Tibial artery (tissue), 4 donors: ENCODE measurements around the gene MAD1L1.

Experiments used
- DNase-seq, 2 donors: peaks; one replicate each; pipeline ENCODE4 v3.0.0-alpha.2; 2019
- H3K27ac ChIP-seq, 2 donors: fragments of 200-600 bp; sonication (generic) in 1 of 2; 1 replicate in 1 of 2; 2 replicates in 1 of 2; pipeline ENCODE4 v1.5.1; 2018 to 2019; ENCODE audit warnings: mild to moderate bottlenecking in 1 of 2
- H3K27me3 ChIP-seq, 2 donors: fragments of 200-600 bp; sonication (generic) in 1 of 2; one replicate each; pipeline versions ENCODE4 v1.5.1 to v1.6.0; 2016 to 2019
- H3K36me3 ChIP-seq, 3 donors: fragments of 200-600 bp; sonication (generic) in 2 of 3; one replicate each; pipeline ENCODE4 v1.5.1; 2016 to 2019; ENCODE audit warnings: mild to moderate bottlenecking in 2 of 3
- H3K4me1 ChIP-seq, 4 donors: fragments of 200-600 bp; sonication (generic) in 2 of 4; 1 replicate in 3 of 4; 2 replicates in 1 of 4; pipeline ENCODE4 v1.5.1; 2016 to 2019
- H3K4me3 ChIP-seq, 2 donors: fragments of 200-600 bp; sonication (generic) in 1 of 2; 1 replicate in 1 of 2; 2 replicates in 1 of 2; pipeline ENCODE4 v1.5.1; 2018 to 2019; ENCODE audit warnings: mild to moderate bottlenecking in 2 of 2
- H3K9me3 ChIP-seq, 3 donors: fragments of 200-600 bp; sonication (generic) in 1 of 3; one replicate each; pipeline ENCODE4 v1.5.1; 2016 to 2019
- intact Hi-C: fragments of 100-400 bp; cut with DNase I; formaldehyde crosslinking; loops from one replicate; pipeline ENCODE4 v1.15.0; 2023; ENCODE audit warnings: low total_unique reads
- TF ChIP-seq, protein P1 (sequence below), 2 experiments: fragments of 200-600 bp in 1 of 2; fragments of 450-650 bp in 1 of 2; IDR thresholded peaks; one replicate each; pipeline ENCODE4 v1.5.1; 2017 to 2019; ENCODE audit warnings: antibody characterized with exemption in 2 of 2, mild to moderate bottlenecking in 1 of 2, moderate library complexity in 1 of 2

The MAD1L1 gene

DNA sequence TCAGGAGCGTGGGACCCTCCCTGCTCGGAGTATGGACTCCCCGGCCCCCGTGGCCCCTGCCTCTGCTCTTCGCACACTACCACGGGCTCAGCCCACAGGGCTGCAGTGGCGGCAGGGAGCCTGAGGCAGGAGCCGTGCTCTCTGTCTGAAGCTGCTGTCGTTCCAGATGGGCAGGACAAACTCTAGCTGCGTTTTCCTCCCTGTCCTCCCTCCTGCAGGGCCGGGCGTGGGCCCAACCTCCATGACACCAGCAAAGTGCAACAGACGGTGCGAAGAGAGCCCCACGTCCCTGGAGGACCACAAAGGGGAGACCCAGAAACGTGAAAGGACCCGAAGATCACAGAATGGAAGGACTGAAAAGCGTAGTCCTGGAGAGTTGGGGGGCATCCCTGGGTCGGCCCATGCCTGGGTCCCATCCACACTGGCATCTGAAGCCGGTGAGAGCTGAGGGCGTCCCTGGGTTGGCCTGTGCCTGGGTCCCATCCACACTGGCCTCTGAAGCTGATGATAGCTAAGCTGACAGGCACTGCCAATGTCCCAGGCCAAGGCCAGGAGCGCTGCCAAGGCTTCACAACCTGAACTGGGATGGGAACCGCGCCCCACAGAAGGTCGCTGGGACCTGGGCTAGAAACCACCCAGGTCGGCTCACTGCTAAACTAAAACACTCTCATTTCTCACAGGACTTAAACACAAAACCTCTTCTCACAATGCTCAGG lies 267.0 kb downstream of the MAD1L1 start:
- TF ChIP-seq, protein P1, sequence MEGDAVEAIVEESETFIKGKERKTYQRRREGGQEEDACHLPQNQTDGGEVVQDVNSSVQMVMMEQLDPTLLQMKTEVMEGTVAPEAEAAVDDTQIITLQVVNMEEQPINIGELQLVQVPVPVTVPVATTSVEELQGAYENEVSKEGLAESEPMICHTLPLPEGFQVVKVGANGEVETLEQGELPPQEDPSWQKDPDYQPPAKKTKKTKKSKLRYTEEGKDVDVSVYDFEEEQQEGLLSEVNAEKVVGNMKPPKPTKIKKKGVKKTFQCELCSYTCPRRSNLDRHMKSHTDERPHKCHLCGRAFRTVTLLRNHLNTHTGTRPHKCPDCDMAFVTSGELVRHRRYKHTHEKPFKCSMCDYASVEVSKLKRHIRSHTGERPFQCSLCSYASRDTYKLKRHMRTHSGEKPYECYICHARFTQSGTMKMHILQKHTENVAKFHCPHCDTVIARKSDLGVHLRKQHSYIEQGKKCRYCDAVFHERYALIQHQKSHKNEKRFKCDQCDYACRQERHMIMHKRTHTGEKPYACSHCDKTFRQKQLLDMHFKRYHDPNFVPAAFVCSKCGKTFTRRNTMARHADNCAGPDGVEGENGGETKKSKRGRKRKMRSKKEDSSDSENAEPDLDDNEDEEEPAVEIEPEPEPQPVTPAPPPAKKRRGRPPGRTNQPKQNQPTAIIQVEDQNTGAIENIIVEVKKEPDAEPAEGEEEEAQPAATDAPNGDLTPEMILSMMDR (IDR thresholded peaks at IDR 0.05), result no peak
- no peak for DNase-seq
- no peak overlapping the region for H3K27ac ChIP-seq
- H3K36me3 ChIP-seq, result peaks cover 0 to 14% (median 0%) of the 10 kb centered on the region in 3 donors
- intact Hi-C loops, result no loop called here
- no peaks in the 10 kb centered on the region for H3K27me3 ChIP-seq
- no peaks in the 10 kb centered on the region for H3K9me3 ChIP-seq
- no peaks in the 10 kb centered on the region for H3K4me1 ChIP-seq
- no peak overlapping the region for H3K4me3 ChIP-seq

DNA sequence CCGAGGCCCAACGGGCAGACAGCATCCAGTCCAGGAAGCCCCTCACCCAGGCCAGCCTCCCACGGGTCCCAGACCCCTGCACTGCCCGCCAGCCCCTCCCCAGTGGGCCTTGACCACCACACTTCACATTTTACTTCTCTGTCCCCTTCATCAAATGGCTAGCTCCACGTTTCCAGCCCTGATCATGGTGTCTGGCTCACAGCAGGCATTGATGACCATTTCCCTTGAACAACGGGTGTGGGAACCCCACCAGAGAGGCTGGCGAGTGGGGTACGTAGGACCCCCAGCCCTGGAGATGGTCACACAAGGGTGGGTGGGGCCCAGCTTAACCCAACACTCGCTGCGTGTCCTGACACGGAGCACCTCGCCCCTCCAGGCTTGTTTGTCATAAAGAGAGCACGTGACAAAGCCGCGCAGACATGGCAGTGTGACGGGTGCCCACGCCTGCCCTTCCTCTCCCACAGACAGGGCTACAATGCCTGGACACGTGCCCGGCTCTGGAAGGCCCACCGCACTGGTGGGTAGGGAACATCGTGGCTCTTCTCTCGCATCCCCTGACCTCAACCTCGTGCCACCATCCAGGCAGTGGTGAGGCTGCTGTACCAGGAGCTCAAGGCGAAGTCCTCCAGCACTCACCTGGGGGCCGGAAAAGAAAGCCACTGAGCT lies 267.7 kb downstream of the MAD1L1 start:
- no peak for DNase-seq
- intact Hi-C loops, result no loop called here
- peaks cover 0 to 15% (median 0%) of the 10 kb centered on the region in 3 donors for H3K36me3 ChIP-seq

DNA sequence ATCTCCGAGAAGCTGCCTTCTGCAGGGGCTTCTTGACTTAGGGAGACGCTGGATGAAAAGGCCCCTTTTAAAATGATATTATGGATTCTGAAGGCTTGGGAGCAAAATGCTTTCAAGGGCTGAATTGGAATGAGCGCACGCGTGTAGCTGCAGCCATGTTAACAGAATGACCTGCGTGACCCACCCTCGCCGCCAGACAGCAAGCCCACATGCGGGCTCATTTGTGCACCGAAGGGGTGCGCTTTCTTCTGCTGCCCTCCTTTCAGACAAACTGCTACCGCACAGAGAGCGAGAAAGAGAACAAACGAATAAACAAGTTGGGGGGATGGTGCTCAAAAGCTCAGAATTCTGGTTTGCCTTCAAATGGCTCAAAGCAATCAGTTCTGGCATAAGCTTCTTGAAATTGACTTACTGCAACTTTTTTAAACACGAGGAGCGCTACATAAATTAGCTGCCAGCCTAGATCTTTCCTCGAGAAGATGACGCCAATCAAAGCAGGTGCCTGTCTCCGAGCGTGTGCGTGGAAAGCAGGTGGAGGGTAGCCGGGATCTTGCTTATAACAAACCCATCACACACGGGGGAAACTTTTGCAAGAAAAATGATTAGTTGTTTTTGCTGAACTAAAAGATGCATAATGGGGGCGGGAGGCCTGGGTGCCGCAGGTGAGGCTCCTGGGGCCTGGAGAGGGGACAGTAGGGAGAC lies 268.4 kb downstream of the MAD1L1 start:
- intact Hi-C loops, result no loop called here
- H3K27me3 ChIP-seq, result no peaks in the 10 kb centered on the region
- H3K27ac ChIP-seq, result no peak overlapping the region
- DNase-seq, result no peak
- no peaks in the 10 kb centered on the region for H3K4me1 ChIP-seq
- no peak overlapping the region for H3K4me3 ChIP-seq
- no peaks in the 10 kb centered on the region for H3K9me3 ChIP-seq
- peaks cover 0 to 15% (median 0%) of the 10 kb centered on the region in 3 donors for H3K36me3 ChIP-seq
- TF ChIP-seq, protein P1 (IDR thresholded peaks at IDR 0.05), result no peak

More for the DNA sequence above, 267.7 kb downstream of the MAD1L1 start:
- H3K9me3 ChIP-seq, result no peaks in the 10 kb centered on the region
- no peak overlapping the region for H3K4me3 ChIP-seq
- no peaks in the 10 kb centered on the region for H3K27me3 ChIP-seq
- H3K27ac ChIP-seq, result no peak overlapping the region
- H3K4me1 ChIP-seq, result no peaks in the 10 kb centered on the region
- TF ChIP-seq, protein P1 (IDR thresholded peaks at IDR 0.05), result no peak

DNA sequence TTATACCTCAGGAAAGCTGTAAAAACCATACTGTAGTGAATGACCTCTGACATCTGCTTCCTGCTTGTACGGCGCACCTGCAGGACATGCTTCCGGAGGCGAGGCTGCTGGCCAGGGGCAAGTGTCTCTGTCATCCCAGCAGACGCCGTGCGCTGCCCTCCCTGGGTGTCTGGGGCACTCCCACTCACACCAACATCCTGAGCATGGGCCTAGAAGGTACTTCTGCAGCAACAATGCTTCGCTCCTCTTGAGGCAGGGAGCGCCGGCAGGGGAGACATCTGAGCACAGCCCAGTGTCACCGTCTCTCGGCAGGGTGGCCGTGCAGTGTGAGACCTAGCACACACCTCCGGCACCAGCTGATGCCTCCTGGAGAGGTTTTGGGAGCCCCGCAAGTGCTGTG lies 269.2 kb downstream of the MAD1L1 start:
- intact Hi-C loops, result no loop called here
- no peak for DNase-seq
- Histone ChIP-seq H3K4me1 (no peaks in the 10 kb centered on the region), H3K36me3 (peaks cover 0 to 15% (median 0%) of the 10 kb centered on the region in 3 donors), H3K9me3 (no peaks in the 10 kb centered on the region), H3K27ac (no peak overlapping the region), H3K27me3 (no peaks in the 10 kb centered on the region), H3K4me3 (no peak overlapping the region)
- TF ChIP-seq, protein P1 (IDR thresholded peaks at IDR 0.05), result no peak

DNA sequence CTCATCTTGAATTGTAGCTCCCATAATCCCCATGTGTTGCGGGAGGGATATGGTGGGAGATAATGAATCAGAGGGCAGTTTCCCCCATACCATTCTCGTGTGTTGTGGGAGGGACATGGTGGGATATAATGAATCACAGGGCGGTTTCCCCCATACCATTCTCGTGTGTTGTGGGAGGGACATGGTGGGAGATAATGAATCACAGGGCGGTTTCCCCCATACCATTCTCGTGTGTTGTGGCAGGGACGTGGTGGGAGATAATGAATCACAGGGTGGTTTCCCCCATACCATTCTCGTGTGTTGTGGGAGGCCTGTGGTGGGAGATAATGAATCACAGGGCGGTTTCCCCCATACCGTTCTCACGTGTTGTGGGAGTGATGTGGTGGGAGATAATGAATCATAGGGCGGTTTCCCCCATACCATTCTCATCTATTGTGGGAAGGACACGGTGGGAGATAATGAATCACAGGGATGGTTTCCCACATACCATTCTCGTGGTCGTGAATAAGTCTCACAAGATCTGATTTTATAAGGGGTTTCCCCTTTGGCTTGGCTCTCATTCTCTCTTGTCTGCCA lies 271.0 kb downstream of the MAD1L1 start:
- Histone ChIP-seq H3K4me3 (no peak overlapping the region), H3K27ac (no peak overlapping the region), H3K9me3 (no peaks in the 10 kb centered on the region), H3K36me3 (peaks cover 0 to 24% (median 6%) of the 10 kb centered on the region in 3 donors), H3K27me3 (no peaks in the 10 kb centered on the region), H3K4me1 (no peaks in the 10 kb centered on the region)
- DNase-seq, result no peak
- intact Hi-C loops, result no loop called here
- TF ChIP-seq, protein P1 (IDR thresholded peaks at IDR 0.05), result no peak
